GM23338 (cell line): ENCODE measurements around the gene RAB25. TPM values are rescaled to one million over a fixed set of nuclear protein-coding genes. Genes with fewer than 3 reads are reported as not detected.

Source experiments
- ATAC-seq: fragments of 200-7000 bp; cut with Tn5 transposase; 3 replicates; pipeline ENCODE4 v1.9.1; 2020
- DNase-seq: peaks from one replicate; pipeline ENCODE4 v3.0.0-alpha.2; 2015; ENCODE audit warnings: low spot score
- H2AFZ ChIP-seq: fragments of 200-600 bp; sonication (generic); 2 replicates; pipeline ENCODE4 v1.8.0; 2016; ENCODE audit warnings: antibody characterized with exemption, mild to moderate bottlenecking, moderate library complexity
- H3F3A ChIP-seq: fragments of 200-600 bp; sonication (generic); replicated peaks from 2 replicates; pipeline ENCODE4 v1.8.0; 2017; ENCODE audit warnings: antibody characterized with exemption, mixed run types, low read depth
- H3K27ac ChIP-seq: fragments of 200-600 bp; sonication (generic); 2 replicates; pipeline ENCODE4 v1.6.1; 2016; ENCODE audit warnings: low read depth
- H3K27me3 ChIP-seq: fragments of 200-600 bp; sonication (generic); 2 replicates; pipeline ENCODE4 v1.8.0; 2016; ENCODE audit warnings: mild to moderate bottlenecking, mixed run types, moderate library complexity; ENCODE audit not compliant: insufficient read depth
- H3K36me3 ChIP-seq: fragments of 200-600 bp; sonication (generic); 2 replicates; pipeline ENCODE4 v1.8.0; 2016; ENCODE audit warnings: mild to moderate bottlenecking; ENCODE audit not compliant: insufficient read depth
- H3K4me1 ChIP-seq: fragments of 200-600 bp; sonication (generic); 2 replicates; pipeline ENCODE4 v1.8.0; 2016; ENCODE audit warnings: mild to moderate bottlenecking, moderate library complexity; ENCODE audit not compliant: insufficient read depth
- H3K4me2 ChIP-seq: fragments of 200-600 bp; sonication (generic); 2 replicates; pipeline ENCODE4 v1.7.1; 2017; ENCODE audit warnings: mixed run types
- H3K4me3 ChIP-seq: fragments of 200-600 bp; sonication (generic); 2 replicates; pipeline ENCODE4 v1.6.1; 2016; ENCODE audit warnings: mixed run types
- H3K79me2 ChIP-seq: fragments of 200-600 bp; sonication (generic); replicated peaks from 2 replicates; pipeline ENCODE4 v1.8.0; 2017; ENCODE audit warnings: mild to moderate bottlenecking; ENCODE audit not compliant: insufficient read depth
- H3K9me2 ChIP-seq: fragments of 200-600 bp; sonication (generic); 2 replicates; pipeline ENCODE4 v1.8.0; 2017; ENCODE audit not compliant: insufficient read depth
- H4K20me1 ChIP-seq: fragments of 200-600 bp; sonication (generic); replicated peaks from 2 replicates; pipeline ENCODE4 v1.8.0; 2017; ENCODE audit warnings: mild to moderate bottlenecking; ENCODE audit not compliant: insufficient read depth
- H3K27ac Mint-ChIP-seq: 2 replicates; pipeline ENCODE4 v1.8.0; 2020; ENCODE audit warnings: inconsistent platforms, mild to moderate bottlenecking, moderate library complexity, mixed read lengths
- H3K27me3 Mint-ChIP-seq: 3 replicates; pipeline ENCODE4 v1.8.0; 2022; ENCODE audit warnings: low read depth, mild to moderate bottlenecking, moderate library complexity, mixed read lengths, inconsistent platforms; ENCODE audit not compliant: insufficient read depth, poor library complexity
- H3K36me3 Mint-ChIP-seq: 3 replicates; pipeline ENCODE4 v1.8.0; 2021; ENCODE audit warnings: low read depth, mild to moderate bottlenecking, inconsistent platforms, moderate library complexity, mixed read lengths
- H3K4me1 Mint-ChIP-seq: 3 replicates; pipeline ENCODE4 v1.8.0; 2020; ENCODE audit warnings: mild to moderate bottlenecking, inconsistent platforms, mixed read lengths
- H3K4me3 Mint-ChIP-seq: 3 replicates; pipeline ENCODE4 v1.8.0; 2021; ENCODE audit warnings: moderate library complexity, mild to moderate bottlenecking, inconsistent platforms, mixed read lengths
- H3K9me3 Mint-ChIP-seq: 3 replicates; pipeline ENCODE4 v1.8.0; 2020; ENCODE audit warnings: moderate library complexity, mild to moderate bottlenecking, inconsistent platforms, mixed read lengths
- CREB1 ChIP-seq: fragments of 250-450 bp; sonication (Bioruptor Pico); IDR thresholded peaks from 2 replicates; pipeline ENCODE4 v1.5.0; 2020; ENCODE audit warnings: low read depth, mild to moderate bottlenecking, moderate library complexity
- EZH2 ChIP-seq: fragments of 200-600 bp; sonication (generic); IDR thresholded peaks from one replicate; pipeline ENCODE4 v1.8.0; 2017; ENCODE audit warnings: antibody characterized with exemption, mild to moderate bottlenecking, low read depth; ENCODE audit not compliant: unreplicated experiment
- EZH2phosphoT487 ChIP-seq: fragments of 200-600 bp; sonication (generic); IDR thresholded peaks from one replicate; pipeline ENCODE4 v1.8.1; 2018; ENCODE audit warnings: antibody characterized with exemption; ENCODE audit not compliant: unreplicated experiment
- JUNB ChIP-seq: IDR thresholded peaks from one replicate; pipeline ENCODE4 v1.6.1; 2016; ENCODE audit warnings: antibody characterized with exemption; ENCODE audit not compliant: unreplicated experiment
- NANOG ChIP-seq: IDR thresholded peaks from 2 replicates; pipeline ENCODE4 v1.6.1; 2016; ENCODE audit warnings: antibody characterized with exemption, borderline replicate concordance
- POLR2AphosphoS5 ChIP-seq: IDR thresholded peaks from 2 replicates; pipeline ENCODE4 v1.6.1; 2016; ENCODE audit warnings: antibody characterized with exemption, low read depth
- REST ChIP-seq: IDR thresholded peaks from one replicate; pipeline ENCODE4 v1.6.1; 2018; ENCODE audit warnings: antibody characterized with exemption; ENCODE audit not compliant: unreplicated experiment
- STAT1 ChIP-seq: IDR thresholded peaks from one replicate; pipeline ENCODE4 v1.6.1; 2016; ENCODE audit warnings: antibody characterized with exemption; ENCODE audit not compliant: unreplicated experiment
- ZNF114 ChIP-seq: fragments of 250-450 bp; sonication (Bioruptor Pico); IDR thresholded peaks from 2 replicates; pipeline ENCODE4 v1.5.0; 2020; ENCODE audit warnings: mild to moderate bottlenecking, moderate library complexity
- ZNF331 ChIP-seq: fragments of 250-450 bp; sonication (Bioruptor Pico); IDR thresholded peaks from 2 replicates; pipeline ENCODE4 v1.5.0; 2020; ENCODE audit warnings: low read depth, mild to moderate bottlenecking, moderate library complexity
- ZNF462 ChIP-seq: fragments of 250-450 bp; sonication (Bioruptor Pico); IDR thresholded peaks from 2 replicates; pipeline ENCODE4 v1.5.0; 2020; ENCODE audit warnings: mild to moderate bottlenecking, moderate library complexity
- polyA plus RNA-seq: library from polyadenylated mRNA; unstranded; fragments of >200 nt; fragmentation: Nextera tagmentation; extraction: Ambion mirVana; gene quantifications from 2 replicates; pipeline ENCODE4 v1.2.1, GENCODE V29; 2016
- total RNA-seq: library from RNA; depleted of rRNA; stranded (reverse); fragments of >200 nt; shearing (Covaris generic); gene quantifications from 2 replicates; pipeline ENCODE4 v1.2.3, GENCODE V29; 2014
- TF ChIP-seq, protein P1 (sequence below): IDR thresholded peaks from 2 replicates; pipeline ENCODE4 v1.6.1; 2016; ENCODE audit warnings: antibody characterized with exemption
- TF ChIP-seq, protein P2 (sequence below), 2 experiments: fragments of 200-600 bp in 1 of 2; sonication (generic) in 1 of 2; conservative IDR thresholded peaks; 2 replicates each; pipeline versions ENCODE4 v1.5.1 to v1.6.1; 2016 to 2017; ENCODE audit warnings: antibody characterized with exemption in 2 of 2, low read depth in 2 of 2, mild to moderate bottlenecking in 2 of 2, moderate library complexity in 1 of 2

Gene RAB25
- total and polyA plus RNA-seq, 2 experiments from 2014 or later = 30.0 to 42.7 TPM

DNA sequence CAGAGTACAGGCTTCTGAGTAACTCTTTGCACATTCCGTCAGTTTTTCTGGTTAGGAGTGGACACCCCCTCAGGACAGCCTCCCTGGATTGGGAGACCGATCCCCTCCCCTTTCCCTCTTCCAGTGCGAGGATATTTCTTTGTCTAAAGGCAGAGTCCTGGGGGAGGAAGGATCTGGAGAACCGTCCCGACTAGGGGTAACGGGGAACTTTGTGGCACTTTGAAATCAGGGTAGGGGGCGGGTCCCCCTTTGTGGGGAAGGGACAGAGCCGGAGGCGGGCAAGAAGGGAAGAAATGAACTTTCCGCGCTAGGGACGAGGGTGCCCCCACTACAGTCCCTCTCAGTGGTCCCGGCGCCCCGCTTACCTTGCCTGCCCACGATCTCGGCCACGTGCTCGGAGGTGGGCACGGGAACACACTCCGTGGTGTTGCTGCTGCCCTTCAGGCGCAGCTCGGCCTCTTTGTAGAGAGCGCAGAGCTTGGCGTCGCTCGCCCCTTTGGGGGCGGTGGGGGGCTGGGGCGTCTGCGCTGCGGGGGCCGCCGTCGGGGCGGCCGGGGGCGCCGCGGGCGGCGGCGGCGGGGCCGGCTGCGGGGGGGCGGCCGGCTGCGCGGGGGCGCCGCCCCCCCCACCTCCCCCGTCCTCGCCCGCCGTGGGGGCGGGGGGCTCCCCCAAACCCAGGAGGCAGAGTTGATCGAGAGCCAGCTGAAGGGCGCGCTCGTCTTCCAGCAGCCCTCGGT is 20.4 kb downstream of the RAB25 start:
- Mint-ChIP-seq H3K36me3 (peaks cover 33% of the 10 kb centered on the region), H3K27me3 (peaks cover 24% of the 10 kb centered on the region), H3K4me3 (peak overlapping the region; percentile 96), H3K27ac (peak overlapping the region; percentile 96), H3K4me1 (peaks cover 61% of the 10 kb centered on the region), H3K9me3 (peaks cover 3% of the 10 kb centered on the region; the same call in 1 of the 3 replicates)
- no peak overlapping the region for H2AFZ ChIP-seq
- peak overlapping the region; percentile 95 for H3K27ac ChIP-seq
- H3K27me3 ChIP-seq = no peaks in the 10 kb centered on the region
- no peaks in the 10 kb centered on the region for H3K9me2 ChIP-seq
- H3K36me3 ChIP-seq = no peaks in the 10 kb centered on the region; the same call in 1 of the 2 replicates
- H3K4me3 ChIP-seq = peak overlapping the region; percentile 99
- no peak for TF ChIP-seq REST
- TF ChIP-seq ZNF114 (CRISPR knock-in tag) = no peak
- TF ChIP-seq, protein P1, sequence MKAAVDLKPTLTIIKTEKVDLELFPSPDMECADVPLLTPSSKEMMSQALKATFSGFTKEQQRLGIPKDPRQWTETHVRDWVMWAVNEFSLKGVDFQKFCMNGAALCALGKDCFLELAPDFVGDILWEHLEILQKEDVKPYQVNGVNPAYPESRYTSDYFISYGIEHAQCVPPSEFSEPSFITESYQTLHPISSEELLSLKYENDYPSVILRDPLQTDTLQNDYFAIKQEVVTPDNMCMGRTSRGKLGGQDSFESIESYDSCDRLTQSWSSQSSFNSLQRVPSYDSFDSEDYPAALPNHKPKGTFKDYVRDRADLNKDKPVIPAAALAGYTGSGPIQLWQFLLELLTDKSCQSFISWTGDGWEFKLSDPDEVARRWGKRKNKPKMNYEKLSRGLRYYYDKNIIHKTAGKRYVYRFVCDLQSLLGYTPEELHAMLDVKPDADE = no peak
- no peak for TF ChIP-seq EZH2
- no peak for TF ChIP-seq CREB1
- TF ChIP-seq ZNF331 = no peak
- TF ChIP-seq STAT1 = no peak
- TF ChIP-seq NANOG = no peak
- TF ChIP-seq POLR2AphosphoS5 = no peak
- TF ChIP-seq EZH2phosphoT487 = no peak
- TF ChIP-seq, protein P2, sequence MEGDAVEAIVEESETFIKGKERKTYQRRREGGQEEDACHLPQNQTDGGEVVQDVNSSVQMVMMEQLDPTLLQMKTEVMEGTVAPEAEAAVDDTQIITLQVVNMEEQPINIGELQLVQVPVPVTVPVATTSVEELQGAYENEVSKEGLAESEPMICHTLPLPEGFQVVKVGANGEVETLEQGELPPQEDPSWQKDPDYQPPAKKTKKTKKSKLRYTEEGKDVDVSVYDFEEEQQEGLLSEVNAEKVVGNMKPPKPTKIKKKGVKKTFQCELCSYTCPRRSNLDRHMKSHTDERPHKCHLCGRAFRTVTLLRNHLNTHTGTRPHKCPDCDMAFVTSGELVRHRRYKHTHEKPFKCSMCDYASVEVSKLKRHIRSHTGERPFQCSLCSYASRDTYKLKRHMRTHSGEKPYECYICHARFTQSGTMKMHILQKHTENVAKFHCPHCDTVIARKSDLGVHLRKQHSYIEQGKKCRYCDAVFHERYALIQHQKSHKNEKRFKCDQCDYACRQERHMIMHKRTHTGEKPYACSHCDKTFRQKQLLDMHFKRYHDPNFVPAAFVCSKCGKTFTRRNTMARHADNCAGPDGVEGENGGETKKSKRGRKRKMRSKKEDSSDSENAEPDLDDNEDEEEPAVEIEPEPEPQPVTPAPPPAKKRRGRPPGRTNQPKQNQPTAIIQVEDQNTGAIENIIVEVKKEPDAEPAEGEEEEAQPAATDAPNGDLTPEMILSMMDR (conservative IDR thresholded peaks at IDR 0.05; ENCODE audit: low read depth in 2 of 2) = no peak
- no peak for TF ChIP-seq ZNF462 (CRISPR knock-in tag)
- TF ChIP-seq JUNB = no peak
- peaks cover 50% of the 10 kb centered on the region for H3F3A ChIP-seq
- DNase-seq (peak; percentile 67), ATAC-seq (no peak)
- peaks cover 65% of the 10 kb centered on the region for H3K4me1 ChIP-seq
- peak overlapping the region; percentile 99 for H3K4me2 ChIP-seq
- peaks cover 60% of the 10 kb centered on the region for H3K79me2 ChIP-seq
- H4K20me1 ChIP-seq = peaks cover 33% of the 10 kb centered on the region
